HG03060 (cell line): ENCODE results near the gene BAIAP2L2.

Experiments used
- ATAC-seq: cut with Tn5 transposase; IDR thresholded peaks from one replicate; pipeline ENCODE4 v1.9.1; 2021; ENCODE audit warnings: low read depth, moderate number of reproducible peaks; ENCODE audit not compliant: unreplicated experiment

BAIAP2L2 gene

DNA sequence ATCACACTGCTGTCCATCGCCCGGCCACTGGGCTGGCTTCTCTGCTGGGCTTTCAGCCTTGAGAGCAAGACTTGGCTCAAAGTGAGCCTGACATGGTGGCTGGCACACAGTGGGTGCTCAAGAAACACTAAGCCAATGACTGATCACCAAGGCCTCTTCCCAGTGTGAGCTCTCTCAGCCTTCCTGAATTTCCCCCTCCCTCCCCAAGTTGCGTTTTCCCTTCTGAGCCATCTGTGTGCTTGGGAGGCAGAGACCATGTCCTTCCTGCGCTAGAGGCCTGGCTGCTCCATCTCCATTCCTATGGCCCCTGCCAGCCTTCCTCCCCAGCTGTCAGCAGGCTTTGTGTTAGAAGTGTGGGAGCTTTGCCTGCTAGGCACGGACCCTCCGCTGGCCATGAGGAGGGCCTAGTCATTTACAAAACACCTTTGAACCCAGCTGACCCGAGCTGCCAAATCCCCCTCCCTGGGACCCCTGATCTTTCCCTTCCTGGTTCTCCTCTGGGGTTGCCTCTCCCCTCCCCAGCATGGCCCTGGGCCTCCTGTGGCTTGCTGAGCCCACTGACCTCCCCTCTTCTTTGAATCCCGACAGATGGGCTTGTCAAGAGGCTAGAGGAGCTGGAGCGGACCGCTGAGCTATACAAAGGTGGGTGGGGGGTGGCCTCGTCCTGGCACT is 40.1 kb downstream of the BAIAP2L2 start:
- ATAC-seq = no peak

DNA sequence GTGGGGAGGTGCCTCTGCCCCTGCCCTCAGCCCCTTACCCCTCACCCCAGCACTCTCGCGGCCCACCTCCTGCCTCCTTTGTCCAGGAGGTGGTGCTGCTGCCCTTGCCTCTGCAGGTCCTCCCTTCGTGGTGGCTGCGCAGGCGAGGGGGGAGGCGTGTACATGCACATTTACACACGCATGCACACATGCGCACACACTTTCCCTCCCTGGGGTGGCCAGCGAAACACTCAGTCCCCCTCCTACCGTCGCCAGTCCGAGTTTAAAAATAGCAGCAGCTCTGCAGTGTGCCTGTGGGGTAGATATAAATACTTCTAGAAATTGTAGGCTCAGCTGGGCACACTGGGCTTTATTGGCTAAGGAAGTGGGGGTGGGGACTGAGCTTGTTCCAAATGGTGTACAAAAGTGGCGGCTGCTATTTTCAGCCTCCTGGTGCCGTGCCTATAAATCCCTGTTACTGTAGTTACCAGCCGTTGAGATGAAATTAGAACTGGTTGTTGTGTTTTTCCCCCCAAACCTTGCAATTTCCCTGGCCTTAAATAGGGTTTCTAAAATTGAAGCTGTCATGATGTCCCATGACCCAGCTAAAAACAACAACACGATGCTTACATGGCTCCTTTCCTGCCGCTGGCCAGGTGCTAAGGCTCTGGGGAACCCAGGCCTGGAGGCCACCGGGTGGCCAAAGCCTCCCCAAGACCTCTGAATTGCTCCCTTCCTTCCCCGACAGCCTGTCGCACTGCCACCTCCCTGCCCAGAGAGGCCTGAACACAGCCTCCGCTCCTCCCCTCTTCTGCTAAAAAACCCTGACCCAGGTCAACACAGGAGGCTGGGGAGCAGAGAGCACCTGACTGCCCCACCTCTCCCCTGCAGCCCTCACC is 40.9 kb downstream of the BAIAP2L2 start:
- ATAC-seq = no peak

DNA sequence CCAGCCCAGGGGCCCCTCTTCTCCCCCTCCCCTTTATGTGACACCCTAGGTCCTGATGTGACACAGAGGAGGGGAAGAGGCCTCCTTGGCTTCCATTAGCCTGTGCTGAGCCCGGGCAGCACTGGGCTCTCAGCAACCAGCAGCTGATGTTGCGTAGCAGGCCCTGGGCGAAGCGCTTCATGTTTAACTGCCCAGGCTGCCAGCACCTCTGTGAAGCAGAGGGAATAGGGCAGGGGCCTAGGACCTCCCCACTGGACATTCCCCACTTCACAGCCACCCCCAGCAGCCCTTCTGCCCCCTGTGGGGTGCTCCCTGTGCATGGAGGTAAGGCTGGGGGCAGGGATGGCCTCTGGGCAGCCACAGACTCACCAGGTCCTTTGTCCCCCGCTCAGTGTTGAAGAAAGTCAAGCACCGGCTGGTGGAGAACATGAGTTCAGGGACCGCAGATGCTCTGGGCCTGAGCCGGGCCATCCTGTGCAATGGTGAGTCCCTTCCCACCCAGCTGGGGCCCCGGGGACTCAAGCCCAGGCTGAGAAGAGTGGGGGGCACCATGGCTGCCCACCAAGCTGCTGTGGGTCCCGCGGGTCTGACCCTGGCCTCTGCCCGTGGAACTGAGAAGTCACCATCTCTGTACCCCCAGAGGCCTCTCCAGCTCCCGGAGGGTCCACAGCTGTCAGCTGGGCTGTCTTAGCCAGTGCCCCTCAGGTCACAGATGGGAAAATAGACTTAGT is 41.7 kb downstream of the BAIAP2L2 start:
- ATAC-seq = no peak

DNA sequence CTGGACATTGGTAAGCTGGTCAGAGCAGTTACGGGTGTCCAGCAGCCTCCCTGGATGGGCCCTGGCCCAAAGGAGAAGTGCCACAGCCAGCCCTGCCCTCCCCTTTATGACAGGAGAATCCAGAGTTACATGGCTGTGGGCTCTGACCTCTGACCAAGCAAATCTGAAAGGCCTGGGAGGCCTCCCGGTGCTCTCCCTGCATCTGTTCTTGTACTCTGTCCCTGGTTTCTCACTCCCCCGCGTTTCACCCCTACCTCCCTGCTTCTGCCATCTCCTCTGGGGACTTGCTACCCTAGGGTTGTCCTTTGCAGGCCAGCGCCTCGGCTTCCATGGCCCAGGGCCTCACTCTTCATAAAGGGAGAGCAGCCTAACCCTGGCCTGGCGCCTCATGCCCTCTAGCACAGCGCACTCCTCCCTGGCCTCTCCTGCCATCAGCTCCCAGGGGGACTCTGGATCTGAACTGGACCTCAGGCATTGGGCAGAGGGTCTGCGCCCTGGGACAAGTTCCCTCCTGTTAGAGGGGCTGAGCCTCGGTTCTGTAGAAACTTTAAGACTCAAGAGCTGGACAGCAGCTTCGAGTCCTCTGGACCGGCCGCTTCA is 42.6 kb downstream of the BAIAP2L2 start:
- no peak for ATAC-seq

DNA sequence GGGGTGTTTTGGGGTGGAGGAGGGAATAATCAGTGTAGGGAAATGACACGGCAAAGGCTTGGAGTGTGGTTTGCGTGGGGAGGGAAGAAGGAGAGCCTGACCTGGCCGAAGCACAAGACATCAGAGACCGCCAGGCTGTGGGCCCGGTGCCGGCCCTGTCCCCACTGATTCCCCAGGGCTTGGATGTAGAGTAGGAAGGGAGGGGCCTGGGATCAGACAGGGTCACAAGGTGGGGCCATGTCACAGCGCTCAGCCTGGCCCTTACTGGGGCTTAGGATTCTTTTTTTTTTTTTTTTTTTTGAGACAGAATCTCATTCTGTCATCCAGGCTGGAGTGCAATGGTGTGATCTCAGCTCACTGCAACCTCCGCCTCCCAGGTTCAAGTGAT is 43.5 kb downstream of the BAIAP2L2 start:
- ATAC-seq = no peak

DNA sequence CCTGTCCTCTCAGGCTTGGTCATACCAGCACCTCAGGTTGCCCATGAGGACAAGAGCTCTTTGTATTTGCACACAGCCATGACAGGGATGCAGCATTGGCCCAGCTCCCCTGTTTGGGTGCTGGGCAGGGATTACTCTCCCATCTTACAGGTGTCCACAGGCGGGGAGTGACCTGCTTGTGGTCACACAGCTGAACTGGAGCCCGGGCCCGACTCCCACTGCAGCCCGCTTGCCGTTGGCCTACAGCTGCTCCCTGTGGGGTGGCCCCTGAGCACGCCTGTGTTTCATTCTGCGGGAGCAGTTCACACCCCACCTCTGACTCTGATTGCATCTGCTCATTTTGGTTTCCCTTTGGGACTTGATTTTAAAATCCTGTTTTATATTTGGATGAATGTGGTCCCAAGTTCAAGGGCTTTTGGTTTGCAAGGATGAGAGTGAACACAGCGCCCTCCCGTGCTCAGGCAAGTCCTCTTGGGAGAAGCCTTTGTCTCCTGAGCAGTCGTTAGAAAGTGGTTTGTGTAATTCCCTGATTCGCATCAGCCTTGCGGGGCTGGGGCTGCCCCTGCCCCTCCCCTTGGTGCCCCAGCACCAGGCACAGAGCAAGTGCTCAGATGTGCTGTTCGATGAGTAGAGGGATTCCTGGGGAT is 44.0 kb downstream of the BAIAP2L2 start:
- no peak for ATAC-seq

DNA sequence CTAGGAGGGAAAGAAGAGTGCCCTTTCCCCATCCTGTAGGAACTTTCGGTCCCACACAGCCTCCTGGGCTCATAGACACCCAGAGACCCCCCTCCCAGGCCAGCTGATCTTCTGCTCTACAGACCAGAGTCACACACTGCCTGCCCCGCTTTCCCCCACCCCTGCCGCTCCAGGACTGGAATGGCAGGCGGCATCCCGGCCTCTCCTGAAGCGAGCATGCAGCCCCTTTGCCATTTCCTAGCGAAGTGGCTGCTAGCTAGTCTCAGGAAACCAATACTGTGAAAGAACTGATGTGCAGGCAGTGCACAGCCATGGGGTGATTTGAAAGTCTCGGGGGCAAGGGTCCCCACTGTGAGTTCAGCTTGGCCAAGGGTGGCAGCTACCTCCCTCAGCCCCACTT is 44.9 kb downstream of the BAIAP2L2 start:
- no peak for ATAC-seq

DNA sequence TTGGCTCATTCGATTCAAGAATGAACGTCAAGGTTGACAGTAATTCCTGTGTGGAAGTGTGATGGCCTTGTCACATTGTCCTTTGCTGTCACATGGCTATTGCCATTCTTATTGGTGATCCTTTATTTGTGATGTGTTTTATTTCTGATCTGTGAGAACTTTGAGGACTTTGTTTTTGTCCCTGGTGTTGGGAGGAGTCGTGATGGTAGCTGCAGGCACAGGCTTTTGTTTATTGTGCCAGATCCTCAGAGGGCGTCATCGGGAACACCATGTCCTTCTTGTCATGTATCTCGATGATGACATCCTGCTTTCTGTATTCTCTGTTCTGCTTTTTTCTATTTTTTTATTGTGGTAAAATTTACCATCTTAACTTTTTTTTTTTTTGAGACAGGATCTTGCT is 47.7 kb downstream of the BAIAP2L2 start:
- ATAC-seq = no peak

DNA sequence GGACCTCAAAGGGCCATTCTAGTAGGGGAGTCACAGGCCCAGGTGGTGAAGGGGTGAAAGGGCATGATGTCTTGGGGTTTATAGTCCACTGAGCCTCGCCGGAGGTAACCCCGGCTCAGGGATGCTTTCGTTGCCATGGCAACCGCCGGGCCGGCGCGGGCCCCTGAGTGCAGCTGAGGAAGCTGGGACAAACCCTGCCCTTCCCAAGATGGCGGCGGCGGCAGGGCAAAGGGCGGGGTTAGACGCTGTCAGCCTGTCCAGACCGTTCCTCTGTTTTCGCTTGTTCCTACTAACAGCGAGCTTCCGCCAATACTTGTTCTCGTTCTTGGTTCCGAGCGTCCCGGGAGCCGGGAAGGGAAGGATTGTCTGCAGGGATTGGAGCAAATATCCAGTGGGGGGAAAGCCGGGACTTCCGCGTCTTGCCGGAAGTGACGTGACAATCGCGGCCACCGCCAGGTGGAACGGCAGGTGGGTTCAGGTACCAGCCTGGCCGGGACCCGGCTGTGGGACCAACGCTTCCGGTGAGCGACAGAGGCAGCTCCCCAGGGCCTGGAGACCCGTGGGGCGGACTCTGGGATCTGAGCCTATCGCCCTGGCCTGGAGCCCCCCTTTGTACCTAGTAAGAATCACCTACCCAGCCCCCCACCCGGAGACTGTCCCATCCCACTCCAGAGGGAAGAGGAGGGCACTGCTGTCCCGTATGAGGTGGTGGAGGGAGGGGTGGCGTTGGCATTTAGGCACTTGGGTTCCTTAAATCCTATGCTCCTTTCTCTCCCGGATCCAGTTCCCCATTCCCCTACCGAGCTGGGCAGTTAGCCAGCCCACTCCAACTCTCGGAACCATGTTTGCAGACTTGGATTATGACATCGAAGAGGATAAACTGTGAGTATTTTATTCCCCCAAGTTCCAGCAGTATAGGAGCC is 53.3 kb downstream of the BAIAP2L2 start, which contains the start of gene PICK1:
Gene PICK1, plus strand, starts transcription at position 436 of the 923 bp plus-strand sequence. Its CDS starts 406 bp downstream, at position 842.
- no peak for ATAC-seq

DNA sequence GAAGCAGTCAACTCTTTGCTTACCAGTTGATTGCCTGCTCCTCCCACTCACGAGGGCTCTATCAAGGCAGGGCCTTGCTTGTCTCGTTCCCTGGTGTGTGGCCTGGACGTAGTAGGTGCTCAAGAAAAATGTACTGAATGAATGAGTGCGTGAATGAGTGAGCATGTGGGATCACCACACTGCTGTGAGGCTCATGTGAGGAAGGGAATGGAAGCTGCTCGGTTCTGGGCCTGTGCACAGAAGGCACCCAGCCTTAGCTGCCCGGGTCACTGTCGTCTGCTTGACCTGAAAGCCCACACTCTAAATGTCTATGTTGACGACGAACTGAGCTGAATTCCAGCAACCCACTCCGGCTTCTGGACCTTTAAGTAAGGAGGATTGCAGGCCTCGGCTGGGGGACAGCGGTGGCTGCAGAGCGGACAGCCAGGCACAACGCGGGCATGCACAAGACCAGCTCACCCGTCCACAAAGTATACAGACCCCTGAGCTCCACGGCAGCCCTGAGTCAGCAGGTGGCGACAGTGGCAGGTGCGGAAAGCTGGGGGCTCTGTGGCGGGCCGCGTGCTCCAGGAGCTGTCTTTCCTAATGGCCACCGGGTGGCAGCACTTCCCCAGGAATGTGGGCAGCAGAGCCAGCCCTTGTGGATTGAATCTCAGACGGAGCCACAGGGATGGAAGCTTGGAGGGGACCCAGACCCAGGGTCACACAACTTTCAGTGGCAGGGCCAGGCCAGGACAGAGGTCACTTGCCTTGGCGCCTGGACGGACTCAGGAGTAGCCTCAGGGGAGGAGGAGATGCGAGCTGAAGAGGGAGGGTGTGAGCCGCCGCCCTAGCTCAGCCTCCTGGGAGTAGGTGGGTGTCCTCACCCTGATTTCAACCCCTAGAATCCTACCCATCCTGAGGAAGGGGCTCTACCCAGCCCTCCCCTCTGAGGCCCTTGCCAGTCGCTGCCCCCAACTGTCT is 58.3 kb downstream of the BAIAP2L2 start:
- ATAC-seq = no peak

DNA sequence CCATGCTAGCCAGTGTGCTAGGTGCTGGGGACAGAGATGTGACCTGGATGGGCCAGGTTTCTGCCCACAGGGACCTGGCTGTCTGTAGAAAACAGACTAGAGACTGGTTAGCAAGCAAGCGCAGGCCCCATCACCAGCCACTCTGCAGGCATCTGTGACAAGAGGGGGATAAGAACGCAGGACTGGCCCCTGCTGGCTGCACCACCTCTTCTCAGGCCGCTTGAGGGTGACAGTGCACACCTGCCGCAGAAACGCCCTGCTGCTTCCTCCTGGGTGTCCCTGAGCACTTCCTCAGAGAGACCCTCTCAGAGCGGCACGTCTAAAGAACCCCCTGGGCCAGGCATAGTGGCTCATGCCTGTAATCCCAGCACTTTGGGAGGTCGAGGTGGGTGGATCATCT is 59.2 kb downstream of the BAIAP2L2 start:
- no peak for ATAC-seq

DNA sequence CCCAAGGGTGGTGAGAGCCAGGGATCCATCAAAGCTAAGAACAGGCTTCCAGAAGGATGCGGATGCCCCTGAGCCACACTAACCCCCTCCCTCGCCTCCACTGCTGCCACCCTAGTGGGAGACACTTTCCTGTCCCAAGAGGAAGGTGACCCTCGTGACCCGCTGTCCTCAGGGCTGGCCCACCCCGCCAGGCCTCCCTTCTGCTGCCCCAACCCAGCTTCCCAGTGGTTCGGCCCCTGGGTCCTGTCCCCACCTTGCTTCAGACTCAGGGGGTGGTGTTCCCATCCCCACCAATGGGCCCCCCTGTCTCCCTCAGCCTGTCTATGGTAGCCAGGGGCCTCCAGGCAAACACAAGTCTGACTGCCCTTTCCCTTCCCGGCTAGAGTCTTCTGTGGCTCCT is 59.8 kb downstream of the BAIAP2L2 start:
- ATAC-seq = no peak

DNA sequence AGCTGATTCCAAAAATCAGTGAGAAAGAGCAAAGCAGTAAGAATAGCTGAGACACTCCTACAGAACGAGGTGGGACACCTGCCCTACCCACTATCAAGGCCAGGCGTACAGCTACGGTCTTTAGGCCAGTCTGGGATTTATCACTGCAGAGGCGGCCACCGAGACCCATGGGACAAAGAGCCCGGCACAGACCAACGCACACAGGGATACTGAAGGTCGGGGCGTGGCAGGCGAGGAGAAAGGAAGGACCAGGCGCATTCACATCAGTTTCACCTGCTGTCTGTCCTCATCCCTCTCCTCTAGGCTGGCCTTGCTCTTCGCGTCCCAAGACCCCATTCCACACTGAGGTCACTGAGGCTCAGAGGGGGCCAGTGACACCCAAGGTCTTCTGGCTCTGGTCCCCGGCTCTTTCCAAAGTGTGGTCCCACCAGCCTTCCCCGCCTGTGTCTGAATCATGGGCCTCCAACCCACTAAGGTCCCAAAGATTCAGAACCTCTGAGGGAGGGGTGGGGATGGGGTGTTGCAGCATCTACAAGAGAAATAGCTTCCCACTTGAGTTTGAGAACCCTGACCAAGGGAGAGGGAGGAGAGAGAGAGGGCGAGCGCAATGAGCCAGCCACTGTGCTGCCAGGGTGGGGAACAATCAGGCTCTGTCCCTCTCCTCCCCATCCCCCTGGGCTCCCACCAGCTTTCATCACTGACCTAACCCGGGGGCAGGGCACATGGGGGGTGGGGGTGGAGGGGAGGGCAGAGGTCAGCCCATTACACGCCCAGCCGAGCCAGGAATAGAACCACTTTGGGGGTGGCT is 60.5 kb downstream of the BAIAP2L2 start:
- ATAC-seq = no peak

DNA sequence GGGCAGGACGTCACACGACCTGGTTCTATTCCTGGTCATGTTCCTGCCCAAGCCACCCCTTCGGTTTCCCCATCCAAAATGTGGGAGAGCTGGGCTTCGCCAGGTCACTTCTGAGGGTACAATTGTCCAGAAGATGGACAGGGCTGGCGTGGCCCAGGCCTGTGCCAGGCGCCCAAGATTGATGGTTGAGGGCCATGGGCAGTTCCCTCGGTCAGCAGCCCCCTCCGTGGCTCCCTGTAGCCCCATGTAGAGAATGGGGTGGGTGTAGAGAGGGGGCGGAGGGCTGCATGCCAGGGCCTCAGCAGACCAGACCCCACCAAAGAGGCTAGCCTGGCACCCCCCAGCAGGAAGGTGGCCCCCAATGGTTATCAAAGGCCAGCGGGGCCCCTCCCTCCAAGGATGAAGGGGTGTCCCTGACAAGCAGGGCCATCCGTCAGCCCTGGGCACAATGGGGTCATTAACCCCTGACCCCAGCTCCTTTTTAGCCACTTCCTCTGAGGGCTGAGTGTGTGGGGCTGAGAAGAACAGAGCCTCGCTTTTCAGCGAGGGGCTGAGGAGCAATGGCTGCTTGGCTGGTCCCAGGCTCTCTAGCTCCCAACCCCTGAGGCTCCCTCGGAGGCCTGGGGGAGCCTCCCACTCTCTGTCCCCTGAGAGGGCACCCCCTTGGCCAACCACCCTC is 64.3 kb downstream of the BAIAP2L2 start:
- ATAC-seq = no peak

DNA sequence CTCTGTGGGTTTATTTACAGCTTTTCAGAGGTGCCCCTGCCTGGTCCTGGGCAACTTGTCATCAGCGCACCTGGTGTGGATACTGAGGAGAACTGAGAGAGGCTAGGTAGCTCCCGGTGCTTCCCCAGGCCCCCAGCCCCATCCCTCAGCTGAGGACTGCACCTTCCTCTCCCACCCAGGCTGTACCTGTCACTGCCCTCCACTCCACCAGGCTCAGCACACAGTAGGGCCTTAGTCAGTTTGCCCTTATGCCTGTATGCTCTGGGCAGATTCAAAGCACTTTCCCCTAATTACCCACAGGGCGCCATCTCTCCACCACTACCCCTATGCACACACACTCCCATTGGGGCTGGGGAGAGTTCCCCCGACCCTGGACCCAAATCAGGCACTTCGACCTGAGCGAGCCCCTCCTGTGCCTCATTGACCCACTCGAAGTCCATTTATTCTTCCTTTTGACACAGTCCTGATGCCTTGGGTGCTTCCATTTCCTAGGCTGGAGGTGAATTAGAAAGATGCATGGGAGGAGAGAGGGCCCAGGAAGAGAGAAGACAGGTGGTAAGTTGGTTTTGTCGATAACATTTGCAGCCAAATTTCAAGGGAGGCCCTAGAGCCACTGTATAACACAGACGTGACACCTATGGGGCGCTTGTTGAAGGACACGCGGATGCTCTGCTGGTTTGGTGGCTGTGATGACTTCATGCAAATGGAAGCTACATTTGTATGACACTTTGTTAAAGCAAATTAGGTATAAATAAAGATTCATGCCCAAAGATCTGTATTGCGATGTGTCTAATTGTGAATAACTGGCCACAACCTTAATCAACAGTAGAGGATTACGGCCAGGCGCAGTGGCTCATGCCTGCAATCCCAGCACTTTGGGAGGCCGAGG is 67.1 kb downstream of the BAIAP2L2 start:
- ATAC-seq = no peak

DNA sequence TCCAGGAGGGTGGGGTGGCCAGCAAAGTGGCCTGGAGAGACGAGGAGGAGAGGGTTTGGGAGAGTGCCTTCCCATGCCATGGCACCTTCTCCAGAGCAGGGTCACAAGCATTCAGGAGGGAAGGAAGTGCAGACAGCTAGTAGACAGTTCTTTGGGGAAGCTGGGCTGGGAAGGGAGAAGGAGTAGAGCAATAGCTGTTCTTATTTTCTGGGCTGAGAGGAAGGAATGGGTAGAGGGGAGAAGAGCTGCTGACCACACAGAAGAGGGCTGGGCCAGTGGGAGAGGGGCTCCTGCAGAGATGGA is 68.0 kb downstream of the BAIAP2L2 start:
- ATAC-seq = no peak
